Trophoblast cell (in vitro differentiated cells and primary cell): ENCODE data around the gene SMYD3.

Experiments
- DNase-seq, 2 donors: peaks; one replicate each; pipeline ENCODE4 v3.0.0-alpha.2; 2016
- H2AFZ ChIP-seq: 2 replicates; pipeline ENCODE4 v1.6.1; 2013; ENCODE audit warnings: low read length, moderate library complexity, mild to moderate bottlenecking; ENCODE audit not compliant: insufficient read depth, poor library complexity
- H2AK5ac ChIP-seq: 2 replicates; pipeline ENCODE4 v1.6.1; 2013; ENCODE audit warnings: mild to moderate bottlenecking, low read length
- H2BK120ac ChIP-seq: 2 replicates; pipeline ENCODE4 v1.6.1; 2013; ENCODE audit warnings: low read length, mild to moderate bottlenecking, moderate library complexity; ENCODE audit not compliant: insufficient read depth, poor library complexity
- H2BK12ac ChIP-seq: 2 replicates; pipeline ENCODE4 v1.6.1; 2013; ENCODE audit warnings: mild to moderate bottlenecking, low read length, moderate library complexity
- H2BK5ac ChIP-seq: 2 replicates; pipeline ENCODE4 v1.6.1; 2013; ENCODE audit warnings: low read length, low read depth, moderate library complexity, mild to moderate bottlenecking; ENCODE audit not compliant: poor library complexity
- H3K14ac ChIP-seq: 2 replicates; pipeline ENCODE4 v1.6.1; 2013; ENCODE audit warnings: mild to moderate bottlenecking, low read length
- H3K18ac ChIP-seq: 2 replicates; pipeline ENCODE4 v1.6.1; 2013; ENCODE audit warnings: mild to moderate bottlenecking, low read length
- H3K23ac ChIP-seq: 2 replicates; pipeline ENCODE4 v1.6.1; 2013; ENCODE audit warnings: low read length
- H3K27ac ChIP-seq: 2 replicates; pipeline ENCODE4 v1.5.1; 2013; ENCODE audit warnings: low read depth, mild to moderate bottlenecking, inconsistent platforms, low read length, moderate library complexity
- H3K27me3 ChIP-seq: 2 replicates; pipeline ENCODE4 v1.6.1; 2013; ENCODE audit warnings: inconsistent platforms, mild to moderate bottlenecking, low read length, moderate library complexity; ENCODE audit not compliant: insufficient read depth
- H3K36me3 ChIP-seq, 2 experiments: 1 replicate in 1 of 2; 2 replicates in 1 of 2; pipeline ENCODE4 v1.6.1; 2013; ENCODE audit warnings: low read length in 2 of 2, mild to moderate bottlenecking in 2 of 2, moderate library complexity in 1 of 2; ENCODE audit not compliant: insufficient read depth in 2 of 2, control insufficient read depth in 1 of 2
- H3K4ac ChIP-seq: 2 replicates; pipeline ENCODE4 v1.6.1; 2013; ENCODE audit warnings: low read depth, mild to moderate bottlenecking, low read length, moderate library complexity
- H3K4me1 ChIP-seq, 2 experiments: 1 replicate in 1 of 2; 2 replicates in 1 of 2; pipeline ENCODE4 v1.6.1; 2013; ENCODE audit warnings: low read length in 2 of 2, mild to moderate bottlenecking in 2 of 2, moderate library complexity in 1 of 2; ENCODE audit not compliant: insufficient read depth in 2 of 2, control insufficient read depth in 1 of 2
- H3K4me2 ChIP-seq: 2 replicates; pipeline ENCODE4 v1.6.1; 2013; ENCODE audit warnings: inconsistent platforms, mild to moderate bottlenecking, low read length, moderate library complexity
- H3K4me3 ChIP-seq: 2 replicates; pipeline ENCODE4 v1.5.1; 2013; ENCODE audit warnings: mild to moderate bottlenecking, low read depth, low read length, inconsistent platforms
- H3K79me1 ChIP-seq: one replicate; pipeline ENCODE4 v1.6.1; 2013; ENCODE audit warnings: low read length
- H3K79me2 ChIP-seq: 2 replicates; pipeline ENCODE4 v1.6.1; 2013; ENCODE audit warnings: low read length, mild to moderate bottlenecking; ENCODE audit not compliant: control insufficient read depth, insufficient read depth, poor library complexity
- H3K9ac ChIP-seq: 2 replicates; pipeline ENCODE4 v1.6.1; 2013; ENCODE audit warnings: mild to moderate bottlenecking, low read length
- H3K9me3 ChIP-seq: 2 replicates; pipeline ENCODE4 v1.6.1; 2013; ENCODE audit warnings: low read depth, mild to moderate bottlenecking, control low read depth, inconsistent platforms, low read length; ENCODE audit not compliant: insufficient read depth
- H4K12ac ChIP-seq: 2 replicates; pipeline ENCODE4 v1.6.1; 2013; ENCODE audit warnings: low read depth, mild to moderate bottlenecking, low read length, moderate library complexity
- H4K8ac ChIP-seq: 2 replicates; pipeline ENCODE4 v1.6.1; 2013; ENCODE audit warnings: low read depth, mild to moderate bottlenecking, low read length, moderate library complexity
- H4K91ac ChIP-seq: one replicate; pipeline ENCODE4 v1.6.1; 2013; ENCODE audit warnings: low read depth, mild to moderate bottlenecking, low read length, moderate library complexity
- WGBS: extraction: QIAGEN DNeasy Blood & Tissue Kit; methylation state at CpG from one replicate; pipeline ENCODE4 v1.1.7; 2013; ENCODE audit warnings: missing lambda C conversion rate; ENCODE audit not compliant: insufficient read length, insufficient coverage; ENCODE audit errors: extremely low coverage; 5-methylcytosine and 5-hydroxymethylcytosine counted together

Gene SMYD3

GRCh38 chr1:246415028-246415427, 92.1 kb downstream of the SMYD3 start:
- Histone ChIP-seq H2AFZ (no peak overlapping the region), H4K91ac (no peak overlapping the region), H2BK12ac (no peak overlapping the region), H2BK5ac (no peak overlapping the region), H3K4ac (no peak overlapping the region), H4K12ac (no peak overlapping the region), H3K4me2 (no peak overlapping the region), H3K27me3 (no peaks in the 10 kb centered on the region), H3K79me1 (no peaks in the 10 kb centered on the region), H3K36me3 (peaks cover 5 to 7% of the 10 kb centered on the region in 2 experiments), H3K9ac (no peak overlapping the region), H3K4me3 (no peak overlapping the region), H3K27ac (no peak overlapping the region), H2BK120ac (no peak overlapping the region), H3K9me3 (peaks cover 8% of the 10 kb centered on the region), H4K8ac (no peak overlapping the region), H3K23ac (no peak overlapping the region), H3K79me2 (no peaks in the 10 kb centered on the region), H2AK5ac (no peak overlapping the region), H3K4me1 (no peaks in the 10 kb centered on the region), H3K18ac (no peak overlapping the region), H3K14ac (no peak overlapping the region)
- WGBS, result no CpG with 5 or more reads among the region's 2 CpGs
- DNase-seq, result no peak

- H3K27me3 ChIP-seq, result no peaks in the 10 kb centered on the region
- H4K12ac ChIP-seq, result no peak overlapping the region
- no peak overlapping the region for H2BK120ac ChIP-seq
- no peak overlapping the region for H3K14ac ChIP-seq
- H3K79me2 ChIP-seq, result no peaks in the 10 kb centered on the region
- no peak overlapping the region for H3K4me2 ChIP-seq
- DNase-seq, result no peak
- peaks cover 2% of the 10 kb centered on the region for H3K9me3 ChIP-seq
- H2AFZ ChIP-seq, result no peak overlapping the region
- H2BK12ac ChIP-seq, result no peak overlapping the region
- H3K4me1 ChIP-seq, result no peaks in the 10 kb centered on the region
- H3K23ac ChIP-seq, result no peak overlapping the region
- no peak overlapping the region for H2AK5ac ChIP-seq
- H3K4ac ChIP-seq, result no peak overlapping the region
- H3K79me1 ChIP-seq, result no peaks in the 10 kb centered on the region
- no peak overlapping the region for H4K8ac ChIP-seq
- H3K36me3 ChIP-seq, result peaks cover 2% of the 10 kb centered on the region in 2 experiments
- H4K91ac ChIP-seq, result no peak overlapping the region
- H3K18ac ChIP-seq, result no peak overlapping the region
- no CpG with 5 or more reads among the region's 7 CpGs for WGBS
- H3K4me3 ChIP-seq, result no peak overlapping the region
- no peak overlapping the region for H3K9ac ChIP-seq
- H2BK5ac ChIP-seq, result no peak overlapping the region
- no peak overlapping the region for H3K27ac ChIP-seq
These were observed 93.6 kb downstream of the SMYD3 start for GRCh38 chr1:246413430-246413829.

GRCh38 chr1:246404078-246404477, 103.0 kb downstream of the SMYD3 start:
- H3K27ac ChIP-seq, result no peak overlapping the region
- no peaks in the 10 kb centered on the region for H3K4me1 ChIP-seq
- H4K12ac ChIP-seq, result no peak overlapping the region
- no peaks in the 10 kb centered on the region for H3K27me3 ChIP-seq
- DNase-seq, result no peak
- no peak overlapping the region for H3K18ac ChIP-seq
- H3K9me3 ChIP-seq, result no peaks in the 10 kb centered on the region
- no peak overlapping the region for H3K14ac ChIP-seq
- no peak overlapping the region for H2BK12ac ChIP-seq
- H2AFZ ChIP-seq, result no peak overlapping the region
- no peak overlapping the region for H3K23ac ChIP-seq
- H4K91ac ChIP-seq, result no peak overlapping the region
- no peaks in the 10 kb centered on the region for H3K79me2 ChIP-seq
- no peaks in the 10 kb centered on the region for H3K79me1 ChIP-seq
- no peak overlapping the region for H2AK5ac ChIP-seq
- no peak overlapping the region for H3K4ac ChIP-seq
- no peak overlapping the region for H2BK5ac ChIP-seq
- no peak overlapping the region for H3K9ac ChIP-seq
- WGBS, result no CpG with 5 or more reads among the region's 7 CpGs
- no peak overlapping the region for H3K4me2 ChIP-seq
- no peak overlapping the region for H3K4me3 ChIP-seq
- no peak overlapping the region for H2BK120ac ChIP-seq
- no peak overlapping the region for H4K8ac ChIP-seq
- H3K36me3 ChIP-seq, result no peaks in the 10 kb centered on the region

GRCh38 chr1:246398126-246398813, 108.8 kb downstream of the SMYD3 start:
- Histone ChIP-seq H3K27me3 (no peaks in the 10 kb centered on the region), H4K91ac (no peak overlapping the region), H3K9ac (no peak overlapping the region), H3K36me3 (no peaks in the 10 kb centered on the region), H3K4me3 (no peak overlapping the region), H4K12ac (no peak overlapping the region), H3K4ac (no peak overlapping the region), H2AFZ (no peak overlapping the region), H2AK5ac (no peak overlapping the region), H3K4me2 (no peak overlapping the region), H3K14ac (no peak overlapping the region), H3K4me1 (peaks cover 0 to 2% of the 10 kb centered on the region in 2 experiments), H3K79me2 (no peaks in the 10 kb centered on the region), H4K8ac (no peak overlapping the region), H3K23ac (no peak overlapping the region), H2BK120ac (no peak overlapping the region), H2BK12ac (no peak overlapping the region), H3K27ac (no peak overlapping the region), H3K79me1 (no peaks in the 10 kb centered on the region), H2BK5ac (no peak overlapping the region), H3K9me3 (no peaks in the 10 kb centered on the region), H3K18ac (no peak overlapping the region)
- WGBS, result no CpG with 5 or more reads among the region's 7 CpGs
- DNase-seq, result no peak
